Measurements from ENCODE around the gene RAD21L1.

Gene RAD21L1

GRCh38 chr20:1225783-1226654 is at the start of gene RAD21L1:
TSS of gene RAD21L1 (plus strand) at chr20:1226044. CDS start at chr20:1228454, 2,410 bp downstream.
- no peak for FAIRE-seq

- no peak for FAIRE-seq
Measured at GRCh38 chr20:1177680-1178079, 48.2 kb upstream of the RAD21L1 start.

- no peak for FAIRE-seq
Measured at GRCh38 chr20:1178103-1178502, 47.7 kb upstream of the RAD21L1 start.

GRCh38 chr20:1178623-1179022 is 47.2 kb upstream of the RAD21L1 start:
- no peak for FAIRE-seq

GRCh38 chr20:1180949-1181348 is 44.9 kb upstream of the RAD21L1 start:
- FAIRE-seq = no peak

GRCh38 chr20:1182106-1182505 is 43.7 kb upstream of the RAD21L1 start:
- FAIRE-seq = no peak

GRCh38 chr20:1183153-1183552 is 42.7 kb upstream of the RAD21L1 start:
- no peak for FAIRE-seq

- no peak for FAIRE-seq
Measured at GRCh38 chr20:1184260-1184637, 41.6 kb upstream of the RAD21L1 start.

GRCh38 chr20:1184638-1185315 is 41.1 kb upstream of the RAD21L1 start, which contains the start of gene TMEM74B:
TSS of gene TMEM74B (minus strand) at chr20:1184981. CDS start at chr20:1183801, 1,180 bp downstream.
- no peak for FAIRE-seq

GRCh38 chr20:1185316-1185741 is 40.5 kb upstream of the RAD21L1 start:
- no peak for FAIRE-seq

GRCh38 chr20:1185790-1186334 is 40.0 kb upstream of the RAD21L1 start:
- FAIRE-seq = no peak

GRCh38 chr20:1186367-1186991 is 39.4 kb upstream of the RAD21L1 start:
- FAIRE-seq = no peak

GRCh38 chr20:1187605-1188171 is 38.2 kb upstream of the RAD21L1 start:
- FAIRE-seq = no peak

GRCh38 chr20:1188347-1188746 is 37.5 kb upstream of the RAD21L1 start:
- no peak for FAIRE-seq

- FAIRE-seq = no peak
Measured at GRCh38 chr20:1189827-1190226, 36.0 kb upstream of the RAD21L1 start.

GRCh38 chr20:1190847-1191246 is 35.0 kb upstream of the RAD21L1 start:
- no peak for FAIRE-seq

- FAIRE-seq = no peak
Measured at GRCh38 chr20:1191299-1191698, 34.5 kb upstream of the RAD21L1 start.

GRCh38 chr20:1195226-1195625 is 30.6 kb upstream of the RAD21L1 start:
- FAIRE-seq = no peak

GRCh38 chr20:1196634-1197033 is 29.2 kb upstream of the RAD21L1 start:
- FAIRE-seq = no peak

- no peak for FAIRE-seq
Measured at GRCh38 chr20:1197801-1198200, 28.0 kb upstream of the RAD21L1 start.

- no peak for FAIRE-seq
Measured at GRCh38 chr20:1198751-1199150, 27.1 kb upstream of the RAD21L1 start.

- FAIRE-seq = no peak
Measured at GRCh38 chr20:1199212-1199873, 26.5 kb upstream of the RAD21L1 start.
